Measurements from ENCODE around the gene MUC22.

GRCh38 chr6:31007694-31008093 lies 2.6 kb upstream of the MUC22 start:
- TF ChIP-seq POLR2A (IDR thresholded peaks at IDR 0.05) (no peak), CTCF (IDR thresholded peaks at IDR 0.05) (no peak), POLR2AphosphoS5 (IDR thresholded peaks at IDR 0.05) (no peak)
